ENCODE measurements around the gene GAL.

DNA sequence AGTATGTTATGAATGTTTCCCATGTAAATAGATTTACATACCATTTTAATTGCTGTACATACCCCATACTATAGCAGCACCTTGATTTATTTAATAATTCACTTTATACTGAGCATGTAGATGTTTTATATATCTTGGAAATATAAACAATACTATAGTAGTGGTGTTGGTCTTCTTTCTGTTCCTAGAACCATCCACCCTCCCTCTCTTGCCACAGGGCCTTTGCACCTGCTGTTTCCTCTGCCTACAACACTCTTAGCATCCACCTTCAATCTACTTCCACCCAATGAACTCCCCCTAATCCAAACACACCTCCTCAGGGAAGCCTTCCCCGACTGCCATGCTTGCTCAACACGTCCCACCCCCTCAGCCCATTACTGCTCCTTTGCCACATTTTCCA, 36.7 kb downstream of the GAL start:
- TF ChIP-seq, protein P1, sequence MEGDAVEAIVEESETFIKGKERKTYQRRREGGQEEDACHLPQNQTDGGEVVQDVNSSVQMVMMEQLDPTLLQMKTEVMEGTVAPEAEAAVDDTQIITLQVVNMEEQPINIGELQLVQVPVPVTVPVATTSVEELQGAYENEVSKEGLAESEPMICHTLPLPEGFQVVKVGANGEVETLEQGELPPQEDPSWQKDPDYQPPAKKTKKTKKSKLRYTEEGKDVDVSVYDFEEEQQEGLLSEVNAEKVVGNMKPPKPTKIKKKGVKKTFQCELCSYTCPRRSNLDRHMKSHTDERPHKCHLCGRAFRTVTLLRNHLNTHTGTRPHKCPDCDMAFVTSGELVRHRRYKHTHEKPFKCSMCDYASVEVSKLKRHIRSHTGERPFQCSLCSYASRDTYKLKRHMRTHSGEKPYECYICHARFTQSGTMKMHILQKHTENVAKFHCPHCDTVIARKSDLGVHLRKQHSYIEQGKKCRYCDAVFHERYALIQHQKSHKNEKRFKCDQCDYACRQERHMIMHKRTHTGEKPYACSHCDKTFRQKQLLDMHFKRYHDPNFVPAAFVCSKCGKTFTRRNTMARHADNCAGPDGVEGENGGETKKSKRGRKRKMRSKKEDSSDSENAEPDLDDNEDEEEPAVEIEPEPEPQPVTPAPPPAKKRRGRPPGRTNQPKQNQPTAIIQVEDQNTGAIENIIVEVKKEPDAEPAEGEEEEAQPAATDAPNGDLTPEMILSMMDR (IDR thresholded peaks at IDR 0.05; ENCODE audit: insufficient read depth, low read length), result no peak
- TF ChIP-seq, protein P2, sequence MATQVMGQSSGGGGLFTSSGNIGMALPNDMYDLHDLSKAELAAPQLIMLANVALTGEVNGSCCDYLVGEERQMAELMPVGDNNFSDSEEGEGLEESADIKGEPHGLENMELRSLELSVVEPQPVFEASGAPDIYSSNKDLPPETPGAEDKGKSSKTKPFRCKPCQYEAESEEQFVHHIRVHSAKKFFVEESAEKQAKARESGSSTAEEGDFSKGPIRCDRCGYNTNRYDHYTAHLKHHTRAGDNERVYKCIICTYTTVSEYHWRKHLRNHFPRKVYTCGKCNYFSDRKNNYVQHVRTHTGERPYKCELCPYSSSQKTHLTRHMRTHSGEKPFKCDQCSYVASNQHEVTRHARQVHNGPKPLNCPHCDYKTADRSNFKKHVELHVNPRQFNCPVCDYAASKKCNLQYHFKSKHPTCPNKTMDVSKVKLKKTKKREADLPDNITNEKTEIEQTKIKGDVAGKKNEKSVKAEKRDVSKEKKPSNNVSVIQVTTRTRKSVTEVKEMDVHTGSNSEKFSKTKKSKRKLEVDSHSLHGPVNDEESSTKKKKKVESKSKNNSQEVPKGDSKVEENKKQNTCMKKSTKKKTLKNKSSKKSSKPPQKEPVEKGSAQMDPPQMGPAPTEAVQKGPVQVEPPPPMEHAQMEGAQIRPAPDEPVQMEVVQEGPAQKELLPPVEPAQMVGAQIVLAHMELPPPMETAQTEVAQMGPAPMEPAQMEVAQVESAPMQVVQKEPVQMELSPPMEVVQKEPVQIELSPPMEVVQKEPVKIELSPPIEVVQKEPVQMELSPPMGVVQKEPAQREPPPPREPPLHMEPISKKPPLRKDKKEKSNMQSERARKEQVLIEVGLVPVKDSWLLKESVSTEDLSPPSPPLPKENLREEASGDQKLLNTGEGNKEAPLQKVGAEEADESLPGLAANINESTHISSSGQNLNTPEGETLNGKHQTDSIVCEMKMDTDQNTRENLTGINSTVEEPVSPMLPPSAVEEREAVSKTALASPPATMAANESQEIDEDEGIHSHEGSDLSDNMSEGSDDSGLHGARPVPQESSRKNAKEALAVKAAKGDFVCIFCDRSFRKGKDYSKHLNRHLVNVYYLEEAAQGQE (IDR thresholded peaks at IDR 0.05; ENCODE audit: insufficient replicate concordance, low read depth), result no peak
- TF ChIP-seq POLR2AphosphoS5 (IDR thresholded peaks at IDR 0.05; ENCODE audit: low read depth) (no peak), GABPA (IDR thresholded peaks at IDR 0.05; ENCODE audit: low read depth) (no peak), SPI1 (IDR thresholded peaks at IDR 0.05; ENCODE audit: borderline replicate concordance, low read depth) (no peak)

All from HL-60 (cell line).